Prostate gland (tissue), 2 donors: ENCODE data around the gene UNC50. TPM values are rescaled to one million over a fixed set of nuclear protein-coding genes. Genes with fewer than 3 reads are reported as not detected.

ENCODE experiments used
- DNase-seq: peaks from one replicate; pipeline ENCODE4 v3.0.0-alpha.2; 2019; ENCODE audit warnings: low spot score
- H3K27ac ChIP-seq, 2 donors: fragments of 200-600 bp; sonication (generic); 2 replicates each; pipeline ENCODE4 v1.5.1; 2017 to 2019
- H3K27me3 ChIP-seq: fragments of 200-600 bp; sonication (generic); replicated peaks from 2 replicates; pipeline ENCODE4 v1.5.1; 2019; ENCODE audit not compliant: insufficient read depth
- H3K36me3 ChIP-seq, 2 donors: fragments of 200-600 bp; sonication (generic); 1 replicate in 1 of 2; 2 replicates in 1 of 2; pipeline versions ENCODE4 v1.5.1 to v1.8.1; 2017 to 2019
- H3K4me1 ChIP-seq: fragments of 200-600 bp; sonication (generic); replicated peaks from 2 replicates; pipeline ENCODE4 v1.5.1; 2019
- H3K4me3 ChIP-seq, 2 donors: fragments of 200-600 bp; sonication (generic); 2 replicates each; pipeline ENCODE4 v1.5.1; 2017 to 2019
- H3K9me3 ChIP-seq: fragments of 200-600 bp; sonication (generic); 2 replicates; pipeline ENCODE4 v1.5.1; 2017
- POLR2A ChIP-seq: fragments of 450-650 bp; IDR thresholded peaks from one replicate; pipeline ENCODE4 v1.6.1; 2016; ENCODE audit warnings: antibody characterized with exemption, mild to moderate bottlenecking
- POLR2AphosphoS5 ChIP-seq: sonication (generic); formaldehyde crosslinking; IDR thresholded peaks from one replicate; pipeline ENCODE4 v1.6.1; 2017; ENCODE audit warnings: antibody characterized with exemption
- WGBS: methylation state at CpG from one replicate; pipeline ENCODE4 v1.1.5; 2018; 5-methylcytosine and 5-hydroxymethylcytosine counted together
- intact Hi-C: fragments of 100-400 bp; cut with DNase I; formaldehyde crosslinking; loops from one replicate; pipeline ENCODE4 v1.14.2; 2022
- total RNA-seq, 2 donors: library from RNA; depleted of rRNA; stranded (reverse); fragments of >200 nt; gene quantifications; one replicate each; pipeline ENCODE4 v1.1.0, GENCODE V29; 2016
- TF ChIP-seq, protein P1 (sequence below), 4 experiments: fragments of 200-600 bp in 2 of 4; fragments of 450-650 bp in 2 of 4; sonication (generic) in 2 of 4; IDR thresholded peaks; 1 replicate in 3 of 4; 2 replicates in 1 of 4; pipeline ENCODE4 v1.5.1; 2016 to 2019; ENCODE audit warnings: antibody characterized with exemption in 4 of 4, mild to moderate bottlenecking in 2 of 4, moderate library complexity in 2 of 4

Gene UNC50
- total RNA-seq, 2 donors from 2014 or later = 42.5 to 49.9 TPM

GRCh38 chr2:98663511-98664090 is 55.2 kb downstream of the UNC50 start:
- no peak for DNase-seq
- Histone ChIP-seq H3K27ac (no peak overlapping the region), H3K27me3 (no peaks in the 10 kb centered on the region), H3K4me1 (no peaks in the 10 kb centered on the region), H3K9me3 (no peaks in the 10 kb centered on the region), H3K4me3 (no peak overlapping the region), H3K36me3 (no peaks in the 10 kb centered on the region)
- TF ChIP-seq POLR2AphosphoS5 (no peak), POLR2A (no peak)
- TF ChIP-seq, protein P1, sequence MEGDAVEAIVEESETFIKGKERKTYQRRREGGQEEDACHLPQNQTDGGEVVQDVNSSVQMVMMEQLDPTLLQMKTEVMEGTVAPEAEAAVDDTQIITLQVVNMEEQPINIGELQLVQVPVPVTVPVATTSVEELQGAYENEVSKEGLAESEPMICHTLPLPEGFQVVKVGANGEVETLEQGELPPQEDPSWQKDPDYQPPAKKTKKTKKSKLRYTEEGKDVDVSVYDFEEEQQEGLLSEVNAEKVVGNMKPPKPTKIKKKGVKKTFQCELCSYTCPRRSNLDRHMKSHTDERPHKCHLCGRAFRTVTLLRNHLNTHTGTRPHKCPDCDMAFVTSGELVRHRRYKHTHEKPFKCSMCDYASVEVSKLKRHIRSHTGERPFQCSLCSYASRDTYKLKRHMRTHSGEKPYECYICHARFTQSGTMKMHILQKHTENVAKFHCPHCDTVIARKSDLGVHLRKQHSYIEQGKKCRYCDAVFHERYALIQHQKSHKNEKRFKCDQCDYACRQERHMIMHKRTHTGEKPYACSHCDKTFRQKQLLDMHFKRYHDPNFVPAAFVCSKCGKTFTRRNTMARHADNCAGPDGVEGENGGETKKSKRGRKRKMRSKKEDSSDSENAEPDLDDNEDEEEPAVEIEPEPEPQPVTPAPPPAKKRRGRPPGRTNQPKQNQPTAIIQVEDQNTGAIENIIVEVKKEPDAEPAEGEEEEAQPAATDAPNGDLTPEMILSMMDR (IDR thresholded peaks at IDR 0.05) = no peak
- intact Hi-C loops = no loop called here
- 90% methylated on average over 12 of the region's 12 CpGs for WGBS

DNA sequence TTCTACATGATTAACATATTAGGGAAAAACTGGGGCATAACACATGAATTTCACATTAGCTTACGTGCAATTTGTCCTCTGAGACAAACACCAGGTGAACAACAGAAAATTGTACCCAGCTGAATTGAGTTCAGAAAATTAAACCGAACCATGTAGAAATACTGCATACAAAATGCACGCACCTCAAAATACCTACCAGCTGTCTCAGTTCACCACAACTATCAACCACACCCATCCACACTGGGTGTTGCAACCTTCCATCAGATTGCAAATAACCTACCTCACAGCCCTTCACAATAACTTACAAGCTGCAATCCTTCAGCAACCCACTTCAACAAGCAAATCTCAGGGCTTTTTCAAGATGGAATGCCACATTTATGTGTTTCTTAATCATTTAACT is 55.9 kb downstream of the UNC50 start:
- intact Hi-C loops = no loop called here
- Histone ChIP-seq H3K4me1 (no peaks in the 10 kb centered on the region), H3K36me3 (no peaks in the 10 kb centered on the region), H3K27me3 (no peaks in the 10 kb centered on the region), H3K9me3 (no peaks in the 10 kb centered on the region), H3K27ac (no peak overlapping the region), H3K4me3 (no peak overlapping the region)
- TF ChIP-seq, protein P1 (IDR thresholded peaks at IDR 0.05) = no peak
- TF ChIP-seq POLR2A (no peak), POLR2AphosphoS5 (no peak)
- 95% methylated on average over 3 of the region's 3 CpGs for WGBS
- DNase-seq = no peak

GRCh38 chr2:98665677-98666076 is 57.3 kb downstream of the UNC50 start:
- no peak for TF ChIP-seq POLR2AphosphoS5
- TF ChIP-seq, protein P1 (IDR thresholded peaks at IDR 0.05) = no peak
- no peak for TF ChIP-seq POLR2A
- Histone ChIP-seq H3K9me3 (no peaks in the 10 kb centered on the region), H3K4me1 (no peaks in the 10 kb centered on the region), H3K36me3 (no peaks in the 10 kb centered on the region), H3K27ac (no peak overlapping the region), H3K4me3 (no peak overlapping the region), H3K27me3 (no peaks in the 10 kb centered on the region)
- intact Hi-C loops = no loop called here
- 96% methylated on average over 3 of the region's 3 CpGs for WGBS
- DNase-seq = no peak

Other genes starting within 250 kb of the UNC50 start
- gene INPP4A, start 163.7 kb upstream of the UNC50 start, total RNA-seq = 10 to 100 TPM; 12.9 to 49.8 TPM
- 10 to 100 TPM; 34.9 to 41.6 TPM for gene COA5, start 77 bp upstream of the UNC50 start, total RNA-seq
- 10 to 100 TPM; 14.0 to 20.4 TPM for gene MGAT4A, start 122.5 kb downstream of the UNC50 start, total RNA-seq